WERI-Rb-1 (cell line): ENCODE results near the gene CCDC17.

Experiments used
- DNase-seq: peaks from one replicate; pipeline ENCODE4 v3.0.0-alpha.2; 2020
- H3K27ac ChIP-seq: fragments of 250-450 bp; sonication (Bioruptor Pico); 2 replicates; pipeline ENCODE4 v1.5.1; 2020; ENCODE audit warnings: mild to moderate bottlenecking, moderate library complexity
- H3K27me3 ChIP-seq: fragments of 250-450 bp; sonication (Bioruptor Pico); 2 replicates; pipeline ENCODE4 v1.5.1; 2021; ENCODE audit warnings: mild to moderate bottlenecking, low read depth, moderate library complexity; ENCODE audit not compliant: insufficient read depth, severe bottlenecking
- H3K36me3 ChIP-seq: fragments of 250-450 bp; sonication (Bioruptor Pico); 2 replicates; pipeline ENCODE4 v1.5.1; 2020; ENCODE audit warnings: mild to moderate bottlenecking, moderate library complexity
- H3K4me3 ChIP-seq: 2 replicates; pipeline ENCODE4 v1.5.1; 2011; ENCODE audit warnings: low read depth, mild to moderate bottlenecking, control low read depth, low read length
- H3K9me3 ChIP-seq: fragments of 250-450 bp; sonication (Bioruptor Pico); 2 replicates; pipeline ENCODE4 v1.5.1; 2021; ENCODE audit warnings: mild to moderate bottlenecking, moderate library complexity; ENCODE audit not compliant: severe bottlenecking
- TF ChIP-seq, protein P1 (sequence below): IDR thresholded peaks from 2 replicates; pipeline ENCODE4 v1.5.1; 2011; ENCODE audit warnings: low read depth, mild to moderate bottlenecking, control low read depth, inconsistent platforms, low read length

Gene CCDC17

DNA sequence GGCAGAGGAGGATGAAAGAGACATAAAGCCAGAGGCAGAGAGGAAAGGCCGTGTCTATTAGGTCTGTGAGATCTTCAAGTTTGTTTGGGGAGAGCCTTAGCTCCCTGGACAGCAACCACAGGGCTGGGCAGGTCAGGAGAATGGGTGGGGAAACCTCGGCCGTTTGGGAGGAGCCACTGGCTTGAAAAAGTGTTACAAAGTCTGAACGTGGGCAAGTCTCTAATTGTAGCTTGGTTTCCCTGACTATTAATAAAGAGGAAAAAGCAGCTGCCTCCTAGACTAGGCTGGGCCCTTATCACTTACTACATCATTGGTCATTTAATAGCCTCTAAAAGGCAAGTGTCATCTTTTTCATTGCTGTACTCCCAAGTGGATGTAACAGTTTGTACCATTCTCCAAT is at the start of gene CCDC17:
TSS of gene CCDC17 (minus strand) at position 83 of the 400 bp plus-strand sequence. CDS start 145 bp downstream, outside the sequence.
- Histone ChIP-seq H3K36me3 (peaks cover 42% of the 10 kb centered on the region), H3K27ac (no peak within 1 kb of the TSS), H3K4me3 (no peak within 1 kb of the TSS), H3K9me3 (no peaks in the 10 kb centered on the region), H3K27me3 (no peaks in the 10 kb centered on the region)
- TF ChIP-seq, protein P1, sequence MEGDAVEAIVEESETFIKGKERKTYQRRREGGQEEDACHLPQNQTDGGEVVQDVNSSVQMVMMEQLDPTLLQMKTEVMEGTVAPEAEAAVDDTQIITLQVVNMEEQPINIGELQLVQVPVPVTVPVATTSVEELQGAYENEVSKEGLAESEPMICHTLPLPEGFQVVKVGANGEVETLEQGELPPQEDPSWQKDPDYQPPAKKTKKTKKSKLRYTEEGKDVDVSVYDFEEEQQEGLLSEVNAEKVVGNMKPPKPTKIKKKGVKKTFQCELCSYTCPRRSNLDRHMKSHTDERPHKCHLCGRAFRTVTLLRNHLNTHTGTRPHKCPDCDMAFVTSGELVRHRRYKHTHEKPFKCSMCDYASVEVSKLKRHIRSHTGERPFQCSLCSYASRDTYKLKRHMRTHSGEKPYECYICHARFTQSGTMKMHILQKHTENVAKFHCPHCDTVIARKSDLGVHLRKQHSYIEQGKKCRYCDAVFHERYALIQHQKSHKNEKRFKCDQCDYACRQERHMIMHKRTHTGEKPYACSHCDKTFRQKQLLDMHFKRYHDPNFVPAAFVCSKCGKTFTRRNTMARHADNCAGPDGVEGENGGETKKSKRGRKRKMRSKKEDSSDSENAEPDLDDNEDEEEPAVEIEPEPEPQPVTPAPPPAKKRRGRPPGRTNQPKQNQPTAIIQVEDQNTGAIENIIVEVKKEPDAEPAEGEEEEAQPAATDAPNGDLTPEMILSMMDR: no peak
- DNase-seq: no peak

- H3K9me3 ChIP-seq: no peaks in the 10 kb centered on the region
- no peaks in the 10 kb centered on the region for H3K27me3 ChIP-seq
Measured at GRCh38 chr1:45669859-45670655, 46.2 kb upstream of the CCDC17 start.

DNA sequence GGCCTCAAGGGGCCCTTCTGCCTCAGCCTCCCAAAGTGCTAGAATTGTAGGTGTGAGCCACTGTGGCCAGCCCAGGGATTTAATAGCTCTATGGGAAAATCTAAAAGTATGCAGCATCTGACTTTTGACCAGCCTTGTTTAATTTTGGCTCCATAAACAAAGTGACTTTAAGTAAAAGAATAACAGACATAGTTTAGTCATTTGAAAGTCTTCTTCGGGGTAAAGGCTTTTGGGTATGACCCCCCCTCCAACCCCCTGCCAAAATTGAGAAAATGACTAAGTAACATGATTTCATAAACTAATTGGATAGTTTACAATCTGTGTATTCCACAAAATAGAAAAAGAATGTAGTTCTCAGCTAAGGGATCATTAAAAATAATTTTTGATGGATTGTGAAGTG is 45.5 kb upstream of the CCDC17 start:
- H3K4me3 ChIP-seq: no peak overlapping the region
- H3K36me3 ChIP-seq: peaks cover 3% of the 10 kb centered on the region
- DNase-seq: no peak
- TF ChIP-seq, protein P1: no peak
- no peak overlapping the region for H3K27ac ChIP-seq
- no peaks in the 10 kb centered on the region for H3K27me3 ChIP-seq
- no peaks in the 10 kb centered on the region for H3K9me3 ChIP-seq

More at GRCh38 chr1:45669859-45670655, 46.2 kb upstream of the CCDC17 start:
- peaks cover 3% of the 10 kb centered on the region for H3K36me3 ChIP-seq
- no peak overlapping the region for H3K4me3 ChIP-seq
- TF ChIP-seq, protein P1: no peak
- no peak for DNase-seq
- H3K27ac ChIP-seq: no peak overlapping the region

- no peaks in the 10 kb centered on the region for H3K27me3 ChIP-seq
- TF ChIP-seq, protein P1: no peak
- no peak for DNase-seq
- no peak overlapping the region for H3K4me3 ChIP-seq
- no peaks in the 10 kb centered on the region for H3K9me3 ChIP-seq
- H3K27ac ChIP-seq: no peak overlapping the region
- peaks cover 3% of the 10 kb centered on the region for H3K36me3 ChIP-seq
Measured at GRCh38 chr1:45668526-45668925, 44.7 kb upstream of the CCDC17 start.

- Histone ChIP-seq H3K27me3 (no peaks in the 10 kb centered on the region), H3K9me3 (no peaks in the 10 kb centered on the region), H3K27ac (no peak overlapping the region), H3K4me3 (no peak overlapping the region), H3K36me3 (peaks cover 2% of the 10 kb centered on the region)
- DNase-seq: no peak
- TF ChIP-seq, protein P1: no peak
Measured at GRCh38 chr1:45667321-45668111, 43.7 kb upstream of the CCDC17 start.
